NCI-H1694 treated with DMSO at 0.1 percent for 48 hours (cell line): ENCODE data around the gene TCF21.
"Not testable (repeated sequence)": the region's sequence is repeated elsewhere in the genome, so short reads cannot be mapped to it uniquely, and the experiment has no call there.

Source experiments
- DNase-seq: peaks from one replicate; lab custom pipeline; 2025; lab: John Stamatoyannopoulos, UW

Gene TCF21

DNA sequence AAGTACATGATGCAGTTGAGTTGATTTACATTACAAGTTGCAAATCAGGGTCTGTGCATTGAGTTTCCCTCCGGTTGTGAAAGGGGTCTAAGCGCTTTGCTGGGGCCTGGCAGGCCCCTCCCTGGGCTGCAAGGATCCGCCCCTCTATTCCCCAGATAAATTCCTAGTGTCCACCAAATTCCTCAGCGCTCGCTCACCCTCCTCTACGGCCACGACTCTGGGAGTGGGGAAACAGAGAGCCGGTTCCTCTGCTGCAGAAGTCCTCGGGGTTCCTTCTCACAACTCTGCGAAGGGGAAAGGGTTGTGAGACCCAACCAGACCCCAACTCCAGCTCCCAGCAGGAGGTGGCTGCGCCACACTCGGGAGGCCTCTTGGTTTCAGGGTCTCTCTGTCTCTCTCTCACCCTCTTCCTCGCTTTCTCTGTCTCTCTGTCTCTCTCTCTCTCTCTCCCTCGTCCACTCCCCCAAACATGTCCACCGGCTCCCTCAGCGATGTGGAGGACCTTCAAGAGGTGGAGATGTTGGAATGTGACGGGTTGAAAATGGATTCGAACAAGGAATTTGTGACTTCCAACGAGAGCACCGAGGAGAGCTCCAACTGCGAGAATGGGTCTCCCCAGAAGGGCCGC, at the start of gene TCF21:
Gene TCF21, plus strand, starts transcription at position 185 of the 628 bp plus-strand sequence. Its CDS starts 285 bp downstream, at position 470.
- DNase-seq, result no peak

DNA sequence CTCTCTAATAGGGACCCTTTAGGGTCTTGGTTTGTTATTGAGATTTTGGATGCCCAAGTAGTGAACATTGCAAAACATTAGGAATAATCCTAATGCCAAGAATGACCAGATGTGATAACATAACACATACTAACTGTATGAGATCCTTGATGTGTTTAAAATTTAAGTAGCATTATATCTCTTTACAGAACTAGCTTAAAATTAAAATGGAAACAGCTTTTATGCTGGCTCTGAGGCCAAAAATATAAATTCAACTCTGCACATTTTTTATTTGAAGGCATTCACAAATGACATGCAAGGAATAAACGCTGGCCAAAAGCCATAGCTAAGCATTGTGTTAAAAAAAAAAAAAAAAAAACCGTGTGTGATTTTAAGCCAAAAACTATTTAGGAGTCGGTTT, 47.7 kb upstream of the TCF21 start:
- DNase-seq, result no peak

DNA sequence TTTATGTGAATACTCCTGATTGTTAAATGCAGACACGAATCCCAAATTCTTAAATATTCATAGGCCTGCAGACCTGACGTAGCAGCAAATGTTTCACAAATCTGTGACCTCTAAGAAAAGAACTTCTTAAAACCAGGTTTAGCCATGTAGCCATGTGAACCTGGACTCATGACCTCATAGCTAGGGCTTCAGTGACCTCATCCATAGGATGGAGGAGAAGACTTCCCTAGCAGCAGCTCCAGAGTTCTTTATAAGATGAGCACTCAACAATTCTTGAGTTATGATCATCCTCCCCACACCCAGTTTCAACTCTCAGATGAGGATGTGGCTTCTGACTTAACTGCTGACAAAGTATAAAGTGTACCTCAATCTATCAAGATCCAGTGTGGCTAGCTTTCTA, 45.8 kb upstream of the TCF21 start:
- DNase-seq, result no peak

DNA sequence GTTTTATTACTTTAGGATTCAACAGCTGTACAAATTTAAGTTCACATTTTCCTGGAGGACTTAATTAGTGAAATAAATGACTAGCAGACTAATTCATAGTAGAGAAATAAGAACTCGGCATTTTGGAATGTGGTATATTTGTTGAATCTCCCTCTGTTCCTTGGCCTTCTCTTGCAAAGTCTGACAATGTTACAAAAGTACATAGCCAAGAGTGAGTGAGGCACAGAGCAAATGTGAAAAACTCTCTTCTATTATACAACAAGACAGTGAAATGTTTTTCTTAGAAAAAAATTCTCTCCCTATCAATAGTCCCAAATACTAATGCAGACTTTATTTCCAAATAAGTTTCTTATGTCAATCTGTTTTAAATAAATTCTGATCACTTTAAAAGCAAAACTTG, 44.2 kb upstream of the TCF21 start:
- DNase-seq, result no peak

DNA sequence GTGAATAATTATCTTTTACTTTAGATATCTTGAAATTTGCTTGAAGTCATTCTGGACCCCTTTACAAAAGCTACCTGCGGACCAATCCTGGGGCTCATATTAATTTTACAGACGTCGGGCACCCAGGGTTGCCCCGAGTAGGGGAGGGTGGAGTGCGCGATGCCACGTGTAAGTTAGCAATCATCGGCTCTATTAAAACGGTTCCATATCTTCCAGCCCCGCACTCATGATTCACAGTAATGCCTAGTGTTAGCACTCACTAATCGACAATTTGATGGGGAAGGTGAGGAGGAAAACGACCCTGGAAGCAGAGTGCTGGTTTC, 34.9 kb upstream of the TCF21 start:
- DNase-seq, result no peak

DNA sequence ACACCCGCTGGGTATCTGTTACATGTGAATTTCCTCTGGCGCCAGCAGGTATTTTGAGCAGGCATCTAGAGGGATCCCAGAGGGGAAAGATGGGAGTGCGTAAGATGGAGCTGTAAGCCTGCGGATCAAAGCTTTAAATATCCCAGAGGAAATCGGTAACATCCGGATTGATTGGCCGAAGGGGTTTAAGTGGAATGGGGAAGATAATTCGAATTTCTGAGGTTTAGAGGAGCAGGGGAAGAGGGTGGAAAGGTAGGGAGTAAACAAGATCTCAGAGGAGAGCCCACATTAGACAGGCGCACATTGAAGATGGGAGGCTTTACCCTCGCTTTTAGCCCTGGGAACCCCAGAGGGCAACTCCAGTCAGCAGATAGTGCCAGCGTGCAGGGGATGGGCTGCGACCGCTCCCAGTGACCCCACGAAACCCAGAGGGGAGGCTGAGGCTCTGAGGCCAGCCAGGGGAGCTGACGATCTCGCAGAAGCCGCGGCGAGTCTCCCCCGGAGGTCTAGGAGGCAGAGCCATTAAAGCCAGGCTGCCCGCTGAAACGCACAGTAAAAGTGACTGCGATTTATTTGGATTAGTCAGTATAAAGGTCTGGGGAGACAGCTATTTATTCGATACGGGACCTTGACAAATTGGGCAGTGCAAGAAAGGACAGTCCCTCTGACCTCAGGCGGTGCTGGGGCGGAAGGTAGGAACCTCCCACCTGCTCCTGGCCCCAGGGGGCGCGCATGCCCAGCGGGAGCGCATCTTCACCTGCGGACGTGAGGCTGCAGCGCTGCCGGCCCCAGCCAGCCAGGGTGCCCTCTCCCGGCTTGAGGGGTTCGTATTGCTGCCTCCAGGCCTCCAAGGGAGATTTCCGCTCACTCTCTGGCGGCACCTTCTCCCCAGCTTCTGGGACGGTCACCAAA, 34.3 kb upstream of the TCF21 start:
- DNase-seq, result no peak

DNA sequence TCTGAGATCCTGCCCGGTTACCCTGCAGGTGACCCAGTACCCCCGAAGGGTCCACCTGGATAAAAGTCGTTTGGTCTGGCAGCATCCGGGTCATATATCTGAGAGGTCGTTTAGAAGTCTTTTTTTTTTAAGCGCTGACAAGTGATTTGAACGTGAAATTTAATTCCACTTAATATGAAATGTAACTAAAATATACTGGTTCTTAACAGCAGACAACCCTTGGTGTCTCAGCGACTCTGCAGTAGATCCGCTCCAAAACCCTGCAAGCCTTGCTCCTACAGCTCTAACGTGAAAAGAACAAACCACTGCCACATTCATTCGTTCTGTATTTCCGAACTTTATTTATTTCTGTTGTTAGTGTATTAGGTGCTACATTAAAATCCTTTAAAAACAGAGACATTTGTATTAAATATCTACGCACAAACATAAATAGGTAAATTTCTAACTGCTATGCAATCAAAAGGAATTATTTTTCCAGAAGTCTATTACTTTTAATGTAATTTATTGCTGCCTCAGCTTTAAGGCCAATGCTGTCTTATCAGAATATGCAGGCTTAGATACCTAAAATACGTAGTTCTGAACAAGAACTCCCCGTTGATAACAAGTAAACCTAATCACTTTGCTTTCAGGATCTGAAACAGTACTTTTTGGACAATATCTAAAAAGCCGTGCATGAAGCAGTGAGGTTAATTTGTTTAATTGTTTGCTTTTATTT, 33.5 kb upstream of the TCF21 start:
- DNase-seq, result no peak

DNA sequence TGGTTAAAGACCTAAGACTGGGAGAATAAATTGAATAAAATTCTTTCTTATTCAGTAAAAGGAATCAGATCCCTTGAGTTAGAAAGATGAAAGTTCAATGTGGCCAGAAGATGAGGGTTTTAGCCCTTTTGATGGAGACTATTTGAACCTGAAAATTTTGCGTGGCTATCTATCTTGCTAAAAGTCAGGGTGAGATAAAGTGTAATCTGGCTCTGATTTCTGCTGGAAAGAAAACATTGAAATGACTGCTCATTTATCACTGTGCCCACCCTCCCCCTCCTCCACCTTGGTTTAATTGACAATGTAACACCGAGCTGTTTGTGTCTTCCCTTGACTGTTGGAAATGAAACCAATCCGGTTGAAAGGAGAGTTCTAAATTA, 32.9 kb upstream of the TCF21 start:
- DNase-seq, result no peak

DNA sequence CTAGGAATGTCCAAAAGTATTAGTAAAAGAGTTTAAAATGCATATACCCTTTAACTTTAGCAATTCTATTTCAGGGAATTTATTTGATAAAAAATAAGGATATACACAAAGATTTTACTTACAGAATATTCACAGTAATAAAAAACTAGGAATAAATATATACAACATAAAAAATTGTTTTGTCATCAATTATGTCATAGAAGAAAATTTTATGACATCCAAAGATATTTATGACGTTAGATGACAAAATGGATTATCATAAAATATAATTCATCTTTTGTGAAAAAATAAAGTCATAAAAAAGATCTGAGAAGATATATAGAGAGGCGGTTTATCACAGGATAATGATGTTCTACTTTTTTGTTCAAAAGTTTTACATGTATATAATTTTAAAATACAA, 32.0 kb upstream of the TCF21 start:
- DNase-seq, result no peak

DNA sequence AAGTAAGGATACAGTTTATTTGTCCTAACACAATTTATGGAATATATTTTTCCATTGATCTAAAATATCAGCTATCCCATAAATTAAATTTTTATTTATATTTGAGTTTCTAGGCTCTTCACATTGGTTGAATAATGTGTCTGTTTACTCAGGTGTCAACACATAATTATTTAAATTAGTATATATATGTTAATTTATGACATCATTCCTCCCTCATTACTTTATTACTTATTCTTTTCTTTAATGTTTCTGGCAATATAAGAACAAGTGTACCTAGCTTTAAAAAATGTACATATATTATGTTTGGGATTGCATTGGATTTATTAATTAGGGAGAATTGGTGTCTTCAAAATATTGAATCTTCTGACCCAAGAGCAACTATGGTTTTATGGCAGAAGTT, 31.2 kb upstream of the TCF21 start:
- no peak for DNase-seq

DNA sequence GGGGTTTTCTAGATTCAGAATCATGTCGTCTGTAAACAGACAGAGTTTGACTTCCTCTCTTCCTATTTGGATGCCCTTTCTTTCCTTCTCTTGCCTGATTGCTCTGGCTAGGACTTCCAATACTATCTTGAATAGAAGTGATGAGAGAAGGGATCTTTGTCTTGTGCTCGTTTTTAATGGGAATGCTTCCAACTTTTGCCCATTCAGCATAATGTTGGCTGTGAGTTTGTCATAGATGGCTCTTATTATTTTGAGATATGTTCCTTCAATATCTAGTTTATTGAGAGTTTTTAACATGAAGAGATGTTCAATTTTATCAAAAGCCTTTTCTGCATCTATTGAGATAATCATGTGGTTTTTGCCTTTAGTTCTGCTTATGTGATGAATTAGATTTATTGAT, 27.6 kb upstream of the TCF21 start:
- DNase-seq, result not testable (repeated sequence)

DNA sequence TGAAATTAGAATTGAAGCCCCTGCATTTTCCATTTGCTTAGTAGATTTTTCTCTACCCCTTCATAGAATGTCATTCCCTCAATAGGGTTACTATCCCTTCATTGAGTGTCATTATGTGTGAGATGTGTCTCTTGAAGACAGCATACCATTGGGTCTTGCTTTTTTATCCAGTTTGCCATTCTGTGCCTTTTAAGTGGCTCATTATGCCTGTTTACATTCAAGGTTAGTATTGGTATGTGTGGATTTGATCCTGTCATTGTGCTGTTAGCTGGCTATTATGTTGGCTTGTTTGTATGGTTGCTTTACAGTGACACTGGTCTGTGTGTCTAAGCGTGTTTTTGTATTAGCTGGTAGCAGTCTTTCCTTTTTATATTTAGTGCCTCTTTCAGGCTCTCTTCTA, 25.7 kb upstream of the TCF21 start:
- DNase-seq, result no peak

DNA sequence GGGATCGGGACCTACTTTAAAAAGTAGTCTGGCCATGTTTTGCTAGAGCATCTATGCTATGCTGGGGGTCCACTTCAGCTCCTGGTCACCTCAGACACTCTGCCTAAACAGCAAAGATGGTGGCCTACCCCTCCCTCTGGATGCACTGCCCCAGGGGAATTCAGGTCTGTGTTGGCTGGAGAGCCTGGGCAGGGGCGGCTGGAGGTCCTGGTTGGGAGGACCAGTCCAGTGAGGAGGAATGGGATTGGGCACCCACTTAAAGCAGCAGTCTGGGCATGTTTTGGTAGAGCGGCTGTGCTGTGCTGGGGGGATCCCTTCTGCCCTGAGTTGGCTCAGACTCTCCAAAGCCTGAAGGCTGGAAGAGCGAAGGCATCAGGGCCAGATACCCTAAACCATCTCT, 23.2 kb upstream of the TCF21 start:
- no peak for DNase-seq

DNA sequence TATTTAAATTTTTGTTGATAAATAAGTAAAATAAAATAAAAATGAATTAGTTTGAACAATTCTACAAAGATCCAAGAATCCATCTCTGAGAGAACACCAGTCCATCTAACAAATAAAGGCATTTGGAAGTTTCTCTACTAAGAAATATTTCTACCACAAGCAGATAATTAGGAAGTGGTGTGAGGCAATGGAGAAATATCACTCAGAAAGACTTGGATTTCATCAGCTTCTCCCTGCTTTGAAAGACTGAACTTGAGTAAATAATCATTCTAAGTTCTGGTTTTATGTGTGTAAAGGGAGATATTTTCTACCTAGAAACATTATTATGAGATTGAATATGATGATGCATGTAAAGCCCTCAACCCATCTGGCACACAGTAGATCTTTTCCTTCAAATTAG, 17.8 kb upstream of the TCF21 start:
- no peak for DNase-seq

DNA sequence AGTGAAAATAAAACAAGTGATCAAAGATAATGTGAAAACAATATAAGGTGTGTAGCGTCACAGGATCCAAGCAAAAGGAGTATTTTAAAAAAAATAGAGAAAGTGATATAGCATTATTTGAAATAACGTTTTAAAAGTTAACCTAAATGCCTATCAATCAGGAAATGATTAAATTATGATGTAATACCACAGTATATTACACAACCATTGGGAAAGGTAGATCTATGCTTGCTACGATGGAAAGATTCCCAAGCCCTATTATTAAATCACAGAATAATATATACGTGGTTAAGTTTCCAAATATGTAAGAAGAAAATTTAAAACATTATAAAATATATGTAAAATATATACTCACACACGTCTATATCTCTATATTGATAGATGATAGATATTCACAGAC, 15.4 kb upstream of the TCF21 start:
- DNase-seq, result no peak

DNA sequence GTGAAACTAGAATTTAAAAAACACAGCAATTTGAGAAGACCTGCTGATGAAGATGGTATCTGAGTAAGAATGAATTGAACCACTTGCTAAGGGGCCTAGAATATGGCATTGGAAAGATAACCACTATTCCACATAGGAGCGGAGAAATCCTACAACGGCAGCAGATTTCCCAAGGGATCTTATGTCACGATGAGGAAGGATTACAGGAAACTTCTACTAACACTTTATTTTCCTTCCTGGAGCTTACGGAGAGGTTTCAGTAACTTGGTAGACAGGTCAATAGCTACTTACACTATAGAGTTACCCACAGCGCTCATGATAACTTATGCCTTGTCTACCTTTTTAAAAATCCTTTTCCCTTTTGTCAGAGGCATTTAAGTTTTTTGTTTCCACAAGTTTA, 11.8 kb upstream of the TCF21 start:
- no peak for DNase-seq

DNA sequence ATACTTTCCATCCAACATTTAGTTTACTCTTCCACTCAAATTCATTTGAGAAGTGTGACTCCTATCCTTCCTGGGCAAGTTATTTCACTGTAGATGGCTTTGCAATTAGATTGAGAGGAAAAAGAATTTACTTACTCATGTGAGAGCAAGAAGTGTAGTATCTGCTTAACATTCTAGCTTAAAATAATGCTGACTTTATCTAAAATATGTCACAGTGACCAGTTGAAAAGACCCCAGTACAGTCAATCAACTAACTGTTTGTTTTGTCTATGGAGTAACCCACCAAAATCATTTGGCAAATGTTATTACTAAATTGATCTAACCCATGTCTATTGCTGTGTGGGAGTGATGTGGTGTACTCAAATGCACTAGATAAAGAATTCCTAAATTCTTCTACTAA, 8.9 kb upstream of the TCF21 start:
- no peak for DNase-seq

DNA sequence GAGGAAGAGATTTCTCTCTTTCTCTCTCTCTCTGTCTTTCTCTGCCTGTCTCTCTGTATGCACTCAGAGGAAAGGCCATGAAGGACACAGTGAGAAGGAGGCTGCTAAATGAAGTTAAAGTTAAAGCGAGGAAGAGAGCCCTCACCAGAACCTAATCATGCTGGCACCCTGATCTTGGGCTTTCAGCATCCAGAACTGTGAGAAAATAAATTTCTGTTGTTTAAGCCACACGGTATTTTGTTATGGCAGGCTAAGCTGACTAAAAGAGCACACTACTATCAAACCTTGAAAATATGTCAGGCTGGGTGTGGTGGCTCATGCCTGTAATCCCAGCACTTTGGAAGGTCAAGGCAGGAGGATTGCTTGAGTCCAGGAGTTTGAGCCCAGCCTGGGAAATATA, 8.0 kb upstream of the TCF21 start:
- DNase-seq, result no peak

DNA sequence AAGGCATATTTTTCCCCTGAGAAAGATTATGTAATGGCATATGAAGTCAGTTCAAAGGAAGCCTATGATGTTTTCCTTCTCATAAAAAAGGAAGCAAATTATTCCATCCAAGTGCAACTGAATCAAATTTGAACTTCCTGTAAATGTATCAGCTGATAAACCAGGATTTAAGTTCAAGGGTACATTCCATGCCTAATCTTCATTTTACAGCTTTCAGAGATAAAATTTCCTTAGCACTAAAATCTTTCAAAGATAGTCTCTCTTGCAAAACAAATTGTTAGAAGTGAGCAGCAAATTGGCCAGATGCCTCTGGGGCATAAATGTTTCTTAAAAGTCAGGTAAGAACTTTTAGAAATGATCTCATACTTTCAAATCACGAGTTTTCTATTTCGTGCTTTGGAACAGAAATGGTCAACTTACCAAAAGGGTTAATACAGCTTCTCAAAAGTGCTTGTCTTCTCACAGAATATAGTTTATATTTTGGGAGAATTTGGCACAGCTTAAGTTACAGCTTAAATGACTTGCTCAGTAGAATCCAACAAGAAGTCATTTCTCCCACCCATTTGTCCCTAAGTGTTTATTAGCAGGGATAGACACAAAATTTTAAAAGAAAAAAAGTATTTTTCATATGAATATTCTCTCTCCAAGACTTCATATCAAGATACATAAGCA, 2.7 kb upstream of the TCF21 start:
- DNase-seq, result no peak

DNA sequence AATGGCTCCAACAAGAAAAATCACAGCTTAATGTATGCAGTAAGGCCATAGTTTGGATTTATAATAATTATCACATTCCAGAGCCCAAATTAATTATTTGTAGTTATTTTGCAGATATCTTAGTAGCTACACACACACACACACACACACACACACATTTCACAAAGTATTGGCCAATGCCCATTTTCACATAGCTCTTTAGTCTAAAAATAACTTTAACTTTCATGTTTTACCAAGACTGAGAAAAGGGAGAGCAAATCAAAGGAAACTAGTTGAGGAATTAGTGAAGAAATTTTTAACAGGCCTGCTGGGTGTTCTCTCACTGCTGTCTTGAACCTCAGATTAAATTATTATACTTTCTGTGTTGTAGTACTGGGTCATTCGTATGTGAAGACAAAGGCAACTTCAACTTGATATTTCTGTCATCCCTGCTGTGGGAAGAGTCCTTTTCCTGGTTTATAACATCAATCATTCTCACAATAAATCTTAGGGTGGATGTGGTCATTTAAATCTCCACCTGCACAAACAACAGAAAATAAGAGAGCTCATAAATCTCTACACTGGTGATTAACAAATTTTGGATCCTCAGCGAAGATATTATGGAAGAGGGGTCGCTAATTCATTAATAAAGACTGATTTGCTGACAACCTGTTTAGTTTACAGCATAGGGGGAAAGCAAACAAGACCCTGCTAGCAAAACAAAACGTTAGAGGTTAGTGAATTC, 1.6 kb upstream of the TCF21 start:
- DNase-seq, result no peak

DNA sequence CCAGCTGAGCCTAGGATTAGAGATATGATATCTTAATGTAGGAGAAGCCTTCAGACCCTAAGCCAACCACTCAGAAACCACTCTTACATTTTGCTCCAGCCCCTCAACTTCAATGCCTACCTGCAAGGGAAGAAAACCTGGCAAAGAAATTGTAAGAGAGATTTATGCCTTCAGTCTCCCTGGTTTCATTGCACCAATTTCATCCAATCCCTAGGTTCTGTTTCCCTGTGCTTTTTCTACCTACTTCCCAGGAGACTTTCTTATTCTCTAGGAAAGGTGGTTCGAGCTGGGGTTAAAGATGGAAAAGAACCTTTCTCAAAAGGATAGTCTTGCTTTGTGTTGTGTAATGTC, 1.1 kb upstream of the TCF21 start:
- DNase-seq, result no peak
